Pancreas (tissue), 10 donors: Measurements from ENCODE around the gene RREB1. TPM values are rescaled to one million over a fixed set of nuclear protein-coding genes. Genes with fewer than 3 reads are reported as not detected.

ENCODE experiments used
- ATAC-seq, 4 donors: fragments of 200-7000 bp; cut with Tn5 transposase; one replicate each; pipeline versions ENCODE4 v1.8.0 to v1.9.1; 2020; ENCODE audit warnings: mild to moderate bottlenecking in 4 of 4, moderate library complexity in 4 of 4
- DNase-seq, 6 donors: peaks; one replicate each; pipeline ENCODE4 v3.0.0-alpha.2; 2020
- FAIRE-seq: peaks from 2 replicates; lab custom pipeline; 2012; peaks lifted over from hg19 to GRCh38; lab: Jason Lieb, UNC
- H3K27ac ChIP-seq, 4 donors: fragments of 200-600 bp; sonication (generic); 1 replicate in 3 of 4; 2 replicates in 1 of 4; pipeline versions ENCODE4 v1.5.0 to v1.8.0; 2020
- H3K27me3 ChIP-seq, 4 donors: fragments of 200-600 bp; one replicate each; pipeline ENCODE4 v1.8.0; 2021
- H3K36me3 ChIP-seq, 3 donors: fragments of 200-600 bp; sonication (generic) in 1 of 3; one replicate each; pipeline versions ENCODE4 v1.5.0 to v1.8.0; 2020 to 2021
- H3K4me1 ChIP-seq, 3 donors: fragments of 200-600 bp; one replicate each; pipeline ENCODE4 v1.8.0; 2021
- H3K4me3 ChIP-seq, 4 donors: fragments of 200-600 bp; sonication (generic) in 2 of 4; one replicate each; pipeline versions ENCODE4 v1.5.0 to v1.8.0; 2020 to 2021
- H3K9me3 ChIP-seq, 4 donors: fragments of 200-600 bp; one replicate each; pipeline ENCODE4 v1.8.0; 2021
- WGBS, 2 donors: extraction: QIAGEN DNeasy Blood & Tissue Kit; methylation state at CpG; one replicate each; pipeline ENCODE4 v1.1.7; 2013; 5-methylcytosine and 5-hydroxymethylcytosine counted together
- intact Hi-C, 3 donors: fragments of 100-400 bp; cut with DNase I; formaldehyde crosslinking; loops; one replicate each; pipeline versions ENCODE4 v1.11.1 to v1.14.2; 2022
- polyA plus RNA-seq, 2 donors: library from polyadenylated mRNA; stranded (reverse); fragments of 200-250 nt; gene quantifications; one replicate each; pipeline ENCODE4 v1.2.3, GENCODE V29; 2013
- total RNA-seq, 6 donors: library from RNA; stranded (reverse); fragmentation: NEBNext Ultra II Directional in 4 of 6; extraction: Animal tissue kit (Norgen Biotek cat#: 25700) in 4 of 6; gene quantifications; one replicate each; pipeline versions ENCODE4 v1.2.1 to v1.2.4, GENCODE V29; 2021 to 2023
- TF ChIP-seq, protein P1 (sequence below), 4 donors: fragments of 200-600 bp; sonication (generic) in 3 of 4; IDR thresholded peaks; one replicate each; pipeline versions ENCODE4 v1.5.0 to v1.8.0; 2021; ENCODE audit warnings: antibody characterized with exemption in 4 of 4
- donor health status: healthy with polysubstance abuse.
- donor health status: DM: no; HTN: no; CAD: no; lungs with moderate emphysema.
- donor health status: DM: no; HTN: no; CAD: no.
- donor health status: control.
- donor health status: control.
- donor health status: Bipolar disorder and iron deficiency.
- donor health status: DM: yes; HTN: yes; CAD: no.
- donor health status: DM: no; HTN: no; CAD: no.
- donor health status: DM: no; HTN: no; CAD: no.
- donor health status: DM: yes; HTN: yes; CAD: no.

RREB1 gene
- total and polyA plus RNA-seq, 8 donors: 8.9 to 45.3 (median 29.1) TPM

DNA sequence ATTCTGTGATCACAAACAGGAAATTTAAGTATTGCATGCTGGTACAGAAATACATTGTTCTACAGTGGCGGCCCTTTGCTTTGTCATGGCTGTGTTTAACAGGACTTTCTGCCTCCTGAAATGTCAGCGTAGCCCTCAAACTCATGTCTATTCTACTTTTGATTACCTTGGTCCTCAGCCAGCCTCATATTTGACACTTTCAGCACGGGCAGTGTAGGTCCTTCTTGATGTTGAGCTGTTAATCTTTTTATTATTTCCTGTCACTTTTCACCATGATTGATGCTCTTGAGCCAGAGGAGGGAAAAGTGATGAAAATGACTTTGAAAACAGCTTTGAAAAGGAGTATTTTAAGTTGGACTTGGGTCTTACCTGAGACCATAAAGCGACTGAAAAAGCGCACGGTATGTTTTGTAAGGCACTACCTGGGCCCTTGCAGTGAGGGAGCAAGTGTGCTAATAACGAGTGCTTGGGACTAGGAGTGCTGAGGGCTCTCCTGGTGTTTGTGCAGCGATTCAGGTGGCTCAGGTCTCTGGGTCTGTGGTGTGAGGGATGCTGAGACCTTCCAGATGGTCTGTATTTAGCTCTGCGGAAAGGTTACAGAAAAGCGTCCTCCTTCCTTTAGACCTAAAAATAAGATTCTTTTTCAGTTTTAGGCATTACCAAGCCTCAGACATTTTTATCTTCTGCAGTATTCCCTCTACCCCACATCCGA lies 45.2 kb upstream of the RREB1 start:
- no peaks in the 10 kb centered on the region for H3K9me3 ChIP-seq
- H3K36me3 ChIP-seq: no peaks in the 10 kb centered on the region
- peaks cover 16 to 47% (median 45%) of the 10 kb centered on the region in 3 donors for H3K4me1 ChIP-seq
- H3K4me3 ChIP-seq: no peak overlapping the region
- ATAC-seq (peak; percentile 41 to 65 (median 57)), FAIRE-seq (no peak), DNase-seq (peak in 1 of 6 donors; percentile 38)
- WGBS, 2 donors: 38 to 46% methylated on average over 11 of the region's 11 CpGs
- H3K27me3 ChIP-seq: no peaks in the 10 kb centered on the region
- intact Hi-C loops: no loop called here
- peak overlapping the region in 3 of 4 donors; percentile 47 to 84 (median 84) for H3K27ac ChIP-seq
- TF ChIP-seq, protein P1, sequence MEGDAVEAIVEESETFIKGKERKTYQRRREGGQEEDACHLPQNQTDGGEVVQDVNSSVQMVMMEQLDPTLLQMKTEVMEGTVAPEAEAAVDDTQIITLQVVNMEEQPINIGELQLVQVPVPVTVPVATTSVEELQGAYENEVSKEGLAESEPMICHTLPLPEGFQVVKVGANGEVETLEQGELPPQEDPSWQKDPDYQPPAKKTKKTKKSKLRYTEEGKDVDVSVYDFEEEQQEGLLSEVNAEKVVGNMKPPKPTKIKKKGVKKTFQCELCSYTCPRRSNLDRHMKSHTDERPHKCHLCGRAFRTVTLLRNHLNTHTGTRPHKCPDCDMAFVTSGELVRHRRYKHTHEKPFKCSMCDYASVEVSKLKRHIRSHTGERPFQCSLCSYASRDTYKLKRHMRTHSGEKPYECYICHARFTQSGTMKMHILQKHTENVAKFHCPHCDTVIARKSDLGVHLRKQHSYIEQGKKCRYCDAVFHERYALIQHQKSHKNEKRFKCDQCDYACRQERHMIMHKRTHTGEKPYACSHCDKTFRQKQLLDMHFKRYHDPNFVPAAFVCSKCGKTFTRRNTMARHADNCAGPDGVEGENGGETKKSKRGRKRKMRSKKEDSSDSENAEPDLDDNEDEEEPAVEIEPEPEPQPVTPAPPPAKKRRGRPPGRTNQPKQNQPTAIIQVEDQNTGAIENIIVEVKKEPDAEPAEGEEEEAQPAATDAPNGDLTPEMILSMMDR (IDR thresholded peaks at IDR 0.05): no peak

DNA sequence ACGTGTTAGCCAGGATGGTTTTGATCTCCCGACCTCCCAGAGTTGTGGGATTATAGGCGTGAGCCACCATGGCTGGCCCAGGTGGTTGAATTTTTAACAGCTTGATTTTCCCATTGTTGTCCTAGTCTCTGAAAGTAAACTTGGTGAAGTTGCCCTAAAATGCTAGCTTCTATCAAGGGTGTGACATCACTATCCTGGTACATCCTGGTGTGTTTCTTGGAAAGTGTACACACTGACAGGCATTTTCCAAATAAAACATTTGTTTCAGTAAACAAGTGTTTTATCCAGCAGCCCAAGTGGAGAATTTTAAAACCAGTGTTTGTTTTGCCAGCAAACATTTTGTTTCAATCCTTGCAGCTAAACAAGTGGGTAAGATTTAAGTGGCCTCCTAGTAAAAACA lies 40.5 kb upstream of the RREB1 start:
- 64 to 74% methylated on average over 3 of the region's 3 CpGs for WGBS, 2 donors
- FAIRE-seq: no peak
- Histone ChIP-seq H3K4me1 (peaks cover 8 to 12% (median 8%) of the 10 kb centered on the region in 3 donors), H3K36me3 (no peaks in the 10 kb centered on the region), H3K27me3 (no peaks in the 10 kb centered on the region), H3K4me3 (no peak overlapping the region), H3K27ac (no peak overlapping the region), H3K9me3 (no peaks in the 10 kb centered on the region)
- TF ChIP-seq, protein P1 (IDR thresholded peaks at IDR 0.05): no peak
- no peak for ATAC-seq
- intact Hi-C loops: no loop called here
- DNase-seq: no peak

DNA sequence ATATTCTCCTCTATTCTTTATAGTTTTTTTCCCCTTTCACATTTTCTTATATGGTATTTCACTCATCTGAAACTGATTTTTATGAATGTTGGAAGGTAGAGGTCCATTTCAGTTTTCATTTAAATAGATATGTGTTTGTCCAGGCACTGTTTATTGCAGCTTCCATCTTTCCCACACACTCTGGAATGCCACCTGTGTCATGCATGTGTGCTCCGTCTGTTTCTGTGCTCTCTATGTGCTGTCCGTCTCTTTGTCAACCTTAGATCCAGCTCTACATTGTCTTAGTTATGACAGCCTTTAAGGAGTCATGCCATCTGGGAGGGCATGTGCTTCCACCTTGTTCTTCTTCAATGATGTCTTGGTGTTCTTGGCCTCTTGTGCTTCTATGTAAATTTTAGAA lies 36.4 kb upstream of the RREB1 start:
- FAIRE-seq: no peak
- intact Hi-C loops: no loop called here

DNA sequence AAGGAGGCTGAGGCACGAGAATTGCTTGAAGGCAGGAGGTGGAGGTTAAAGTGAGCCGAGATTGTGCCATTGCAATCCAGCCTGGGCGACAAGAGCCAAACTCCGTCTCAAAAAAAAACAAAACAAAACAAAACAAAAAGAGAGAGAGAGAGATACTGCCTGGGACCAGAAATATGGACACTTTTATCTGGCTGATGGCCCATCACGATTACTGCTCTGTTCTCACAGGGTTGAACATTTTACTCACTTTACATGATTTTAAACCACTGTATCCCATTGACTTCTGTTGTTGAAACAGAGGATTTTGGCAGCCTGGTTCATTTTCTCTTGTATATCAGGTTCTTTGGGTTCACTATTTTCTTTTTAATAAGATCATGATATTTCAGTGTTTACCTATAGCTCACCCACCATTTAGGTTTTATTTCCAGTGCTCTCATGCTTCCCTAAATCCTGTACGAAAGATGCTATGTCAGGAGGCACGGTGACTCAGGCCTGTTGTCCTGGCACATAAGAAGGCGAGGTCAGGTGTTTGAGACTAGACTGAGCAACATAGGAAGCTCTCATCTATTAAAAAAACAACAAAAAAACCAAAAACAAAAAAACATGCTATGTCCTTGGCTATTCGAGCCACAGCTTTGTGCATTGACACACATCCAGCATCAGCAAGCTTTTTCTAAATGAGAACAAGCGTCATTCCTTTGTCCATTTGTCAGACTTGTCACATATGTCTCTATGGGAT lies 34.5 kb upstream of the RREB1 start:
- FAIRE-seq: no peak
- WGBS, 2 donors: 76 to 78% methylated on average over 10 of the region's 10 CpGs
- Histone ChIP-seq H3K27ac (peak overlapping the region in 2 of 4 donors; percentile 12 to 29), H3K4me3 (no peak overlapping the region), H3K36me3 (no peaks in the 10 kb centered on the region), H3K27me3 (no peaks in the 10 kb centered on the region), H3K4me1 (peaks cover 0 to 12% (median 8%) of the 10 kb centered on the region in 3 donors), H3K9me3 (no peaks in the 10 kb centered on the region)
- TF ChIP-seq, protein P1 (IDR thresholded peaks at IDR 0.05): no peak
- DNase-seq: no peak
- peak in 3 of 4 donors; percentile 11 to 33 (median 22) for ATAC-seq
- intact Hi-C loops: no loop called here

More for the DNA sequence above, 36.4 kb upstream of the RREB1 start:
- Histone ChIP-seq H3K9me3 (no peaks in the 10 kb centered on the region), H3K36me3 (no peaks in the 10 kb centered on the region), H3K27ac (no peak overlapping the region), H3K27me3 (no peaks in the 10 kb centered on the region), H3K4me1 (peaks cover 0 to 12% (median 8%) of the 10 kb centered on the region in 3 donors), H3K4me3 (no peak overlapping the region)
- ATAC-seq: peak in 3 of 4 donors; percentile 56 to 78 (median 77)
- TF ChIP-seq, protein P1 (IDR thresholded peaks at IDR 0.05): no peak
- no peak for DNase-seq
- 44 to 53% methylated on average over 2 of the region's 2 CpGs for WGBS, 2 donors
